B cell (primary cell): ENCODE measurements around the gene SGPP2.

Experiments
- EZH2 ChIP-seq: IDR thresholded peaks from 2 replicates; pipeline ENCODE4 v1.6.1; 2012; ENCODE audit warnings: borderline replicate concordance, low read depth, mild to moderate bottlenecking, moderate library complexity, low read length; ENCODE audit not compliant: insufficient read depth, poor library complexity, severe bottlenecking
- TF ChIP-seq, protein P1 (sequence below): fragments of 200-600 bp; IDR thresholded peaks from one replicate; pipeline ENCODE4 v1.8.0; 2022; ENCODE audit warnings: antibody characterized with exemption, mild to moderate bottlenecking

GRCh38 chr2:222576171-222577081 is 152.1 kb downstream of the SGPP2 start:
- TF ChIP-seq, protein P1, sequence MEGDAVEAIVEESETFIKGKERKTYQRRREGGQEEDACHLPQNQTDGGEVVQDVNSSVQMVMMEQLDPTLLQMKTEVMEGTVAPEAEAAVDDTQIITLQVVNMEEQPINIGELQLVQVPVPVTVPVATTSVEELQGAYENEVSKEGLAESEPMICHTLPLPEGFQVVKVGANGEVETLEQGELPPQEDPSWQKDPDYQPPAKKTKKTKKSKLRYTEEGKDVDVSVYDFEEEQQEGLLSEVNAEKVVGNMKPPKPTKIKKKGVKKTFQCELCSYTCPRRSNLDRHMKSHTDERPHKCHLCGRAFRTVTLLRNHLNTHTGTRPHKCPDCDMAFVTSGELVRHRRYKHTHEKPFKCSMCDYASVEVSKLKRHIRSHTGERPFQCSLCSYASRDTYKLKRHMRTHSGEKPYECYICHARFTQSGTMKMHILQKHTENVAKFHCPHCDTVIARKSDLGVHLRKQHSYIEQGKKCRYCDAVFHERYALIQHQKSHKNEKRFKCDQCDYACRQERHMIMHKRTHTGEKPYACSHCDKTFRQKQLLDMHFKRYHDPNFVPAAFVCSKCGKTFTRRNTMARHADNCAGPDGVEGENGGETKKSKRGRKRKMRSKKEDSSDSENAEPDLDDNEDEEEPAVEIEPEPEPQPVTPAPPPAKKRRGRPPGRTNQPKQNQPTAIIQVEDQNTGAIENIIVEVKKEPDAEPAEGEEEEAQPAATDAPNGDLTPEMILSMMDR = no peak
- TF ChIP-seq EZH2 = no peak
